HG03460 (cell line): ENCODE results near the gene IGSF21.
"Not testable (repeated sequence)": the region's sequence is repeated elsewhere in the genome, so short reads cannot be mapped to it uniquely, and the experiment has no call there.

ENCODE experiments used
- ATAC-seq: cut with Tn5 transposase; IDR thresholded peaks from one replicate; pipeline ENCODE4 v1.9.1; 2021; ENCODE audit not compliant: unreplicated experiment

The IGSF21 gene

GRCh38 chr1:18352636-18353265 is 245.2 kb downstream of the IGSF21 start:
- ATAC-seq: no peak

GRCh38 chr1:18353528-18353927 is 245.9 kb downstream of the IGSF21 start:
- ATAC-seq: no peak

GRCh38 chr1:18353992-18354391 is 246.4 kb downstream of the IGSF21 start:
- no peak for ATAC-seq

GRCh38 chr1:18354612-18355011 is 247.0 kb downstream of the IGSF21 start:
- no peak for ATAC-seq

- ATAC-seq: no peak
Measured at GRCh38 chr1:18357622-18358230, 250.1 kb downstream of the IGSF21 start.

- ATAC-seq: no peak
Measured at GRCh38 chr1:18358600-18358999, 251.0 kb downstream of the IGSF21 start.

- ATAC-seq: no peak
Measured at GRCh38 chr1:18360251-18360650, 252.7 kb downstream of the IGSF21 start.

- no peak for ATAC-seq
Measured at GRCh38 chr1:18362150-18362549, 254.6 kb downstream of the IGSF21 start.

- ATAC-seq: no peak
Measured at GRCh38 chr1:18363436-18363835, 255.8 kb downstream of the IGSF21 start.

- no peak for ATAC-seq
Measured at GRCh38 chr1:18365099-18365705, 257.6 kb downstream of the IGSF21 start.

GRCh38 chr1:18372505-18372904 is 264.9 kb downstream of the IGSF21 start:
- ATAC-seq: not testable (repeated sequence)

GRCh38 chr1:18373151-18373550 is 265.6 kb downstream of the IGSF21 start:
- no peak for ATAC-seq

GRCh38 chr1:18373882-18374493 is 266.4 kb downstream of the IGSF21 start:
- ATAC-seq: no peak

GRCh38 chr1:18376661-18377060 is 269.1 kb downstream of the IGSF21 start:
- no peak for ATAC-seq

GRCh38 chr1:18380288-18380687 is 272.7 kb downstream of the IGSF21 start:
- no peak for ATAC-seq

- ATAC-seq: no peak
Measured at GRCh38 chr1:18384059-18384458, 276.5 kb downstream of the IGSF21 start.

- no peak for ATAC-seq
Measured at GRCh38 chr1:18384471-18384870, 276.9 kb downstream of the IGSF21 start.

- no peak for ATAC-seq
Measured at GRCh38 chr1:18385239-18385790, 277.7 kb downstream of the IGSF21 start.

- ATAC-seq: no peak
Measured at GRCh38 chr1:18386591-18386990, 279.0 kb downstream of the IGSF21 start.

GRCh38 chr1:18387307-18387706 is 279.7 kb downstream of the IGSF21 start:
- no peak for ATAC-seq

- no peak for ATAC-seq
Measured at GRCh38 chr1:18390953-18391352, 283.4 kb downstream of the IGSF21 start.
